ENCODE results near the gene TMEM178A.

DNA sequence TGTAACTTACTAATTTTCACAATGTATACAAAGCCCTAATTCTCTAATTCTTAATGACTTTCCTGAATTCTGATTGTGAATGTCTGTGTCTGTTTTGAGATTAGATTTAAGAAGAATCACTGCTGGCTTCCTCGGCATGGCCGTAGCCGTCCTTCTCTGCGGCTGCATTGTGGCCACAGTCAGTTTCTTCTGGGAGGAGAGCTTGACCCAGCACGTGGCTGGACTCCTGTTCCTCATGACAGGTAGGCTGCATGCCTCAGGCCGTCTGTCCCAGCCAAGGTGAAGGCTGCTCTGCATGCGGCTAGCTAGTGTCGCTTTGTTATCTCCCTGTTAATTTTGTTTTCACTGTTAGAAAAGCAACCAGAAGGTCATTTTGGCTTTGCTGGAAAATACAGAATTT lies 41.2 kb downstream of the TMEM178A start:
- no peak for TF ChIP-seq POLR2A (IDR thresholded peaks at IDR 0.05)
- TF ChIP-seq, protein P1, sequence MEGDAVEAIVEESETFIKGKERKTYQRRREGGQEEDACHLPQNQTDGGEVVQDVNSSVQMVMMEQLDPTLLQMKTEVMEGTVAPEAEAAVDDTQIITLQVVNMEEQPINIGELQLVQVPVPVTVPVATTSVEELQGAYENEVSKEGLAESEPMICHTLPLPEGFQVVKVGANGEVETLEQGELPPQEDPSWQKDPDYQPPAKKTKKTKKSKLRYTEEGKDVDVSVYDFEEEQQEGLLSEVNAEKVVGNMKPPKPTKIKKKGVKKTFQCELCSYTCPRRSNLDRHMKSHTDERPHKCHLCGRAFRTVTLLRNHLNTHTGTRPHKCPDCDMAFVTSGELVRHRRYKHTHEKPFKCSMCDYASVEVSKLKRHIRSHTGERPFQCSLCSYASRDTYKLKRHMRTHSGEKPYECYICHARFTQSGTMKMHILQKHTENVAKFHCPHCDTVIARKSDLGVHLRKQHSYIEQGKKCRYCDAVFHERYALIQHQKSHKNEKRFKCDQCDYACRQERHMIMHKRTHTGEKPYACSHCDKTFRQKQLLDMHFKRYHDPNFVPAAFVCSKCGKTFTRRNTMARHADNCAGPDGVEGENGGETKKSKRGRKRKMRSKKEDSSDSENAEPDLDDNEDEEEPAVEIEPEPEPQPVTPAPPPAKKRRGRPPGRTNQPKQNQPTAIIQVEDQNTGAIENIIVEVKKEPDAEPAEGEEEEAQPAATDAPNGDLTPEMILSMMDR (IDR thresholded peaks at IDR 0.05 in 8 of 11, conservative IDR thresholded peaks at IDR 0.05 in 3 of 11), result no peak
